Stimulated activated CD4-positive, alpha-beta T cell treated with anti-CD3 and anti-CD28 coated beads, Interleukin-1b, Interleukin-23, amount 100 ng/mL, for 4 hours (primary cell): ENCODE measurements around the gene CDC20B.
"Not testable (repeated sequence)": the region's sequence is repeated elsewhere in the genome, so short reads cannot be mapped to it uniquely, and the experiment has no call there.

Source experiments
- DNase-seq, 2 donors: peaks; one replicate each; pipeline ENCODE4 v3.0.0-alpha.2; 2020; ENCODE audit warnings: low read depth in 2 of 2

The CDC20B gene

GRCh38 chr5:55104036-55104772, 68.8 kb downstream of the CDC20B start:
- DNase-seq: no peak

DNA sequence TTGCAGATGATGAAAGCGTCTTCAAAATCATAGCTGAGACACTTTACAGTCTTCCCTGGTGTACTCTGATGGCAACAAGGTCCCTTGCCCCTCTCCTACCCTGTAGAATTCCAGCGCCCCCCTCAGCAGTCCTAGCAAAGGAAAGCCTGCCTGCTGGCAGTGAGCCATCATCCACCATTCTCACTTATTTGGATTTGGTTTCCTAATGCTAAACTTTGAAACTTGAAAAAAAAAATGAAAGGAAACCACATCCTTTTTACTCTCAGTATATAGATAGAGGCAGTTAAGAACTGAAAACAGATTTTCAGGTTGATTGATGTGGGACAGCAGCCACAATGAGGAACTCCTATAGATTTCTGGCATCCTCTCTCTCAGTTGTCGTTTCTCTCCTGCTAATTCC, 70.6 kb downstream of the CDC20B start, which contains the start of gene GZMA:
TSS of gene GZMA (plus strand) at position 299 of the 400 bp plus-strand sequence. CDS start at position 336, 37 bp downstream.
- no peak for DNase-seq

- DNase-seq: no peak
Measured at GRCh38 chr5:55101556-55102276, 71.3 kb downstream of the CDC20B start.

DNA sequence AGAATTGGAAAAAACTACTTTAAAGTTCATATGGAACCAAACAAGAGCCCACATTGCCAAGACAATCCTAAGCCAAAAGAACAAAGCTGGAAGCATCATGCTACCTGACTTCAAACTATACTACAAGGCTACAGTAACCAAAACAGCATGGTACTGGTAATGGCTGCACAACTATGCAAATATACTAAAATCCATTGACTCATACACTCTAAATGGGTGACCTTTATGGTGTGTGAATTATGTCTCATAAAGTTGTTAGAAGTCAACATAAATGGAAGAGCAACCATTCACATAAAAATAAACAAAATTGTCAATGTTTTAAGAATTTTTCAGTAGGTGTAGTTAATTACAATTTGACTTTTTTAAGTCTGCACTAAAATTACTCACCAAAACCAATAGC, 71.8 kb downstream of the CDC20B start:
- not testable (repeated sequence) for DNase-seq

GRCh38 chr5:55096861-55097260, 76.1 kb downstream of the CDC20B start:
- DNase-seq: no peak

DNA sequence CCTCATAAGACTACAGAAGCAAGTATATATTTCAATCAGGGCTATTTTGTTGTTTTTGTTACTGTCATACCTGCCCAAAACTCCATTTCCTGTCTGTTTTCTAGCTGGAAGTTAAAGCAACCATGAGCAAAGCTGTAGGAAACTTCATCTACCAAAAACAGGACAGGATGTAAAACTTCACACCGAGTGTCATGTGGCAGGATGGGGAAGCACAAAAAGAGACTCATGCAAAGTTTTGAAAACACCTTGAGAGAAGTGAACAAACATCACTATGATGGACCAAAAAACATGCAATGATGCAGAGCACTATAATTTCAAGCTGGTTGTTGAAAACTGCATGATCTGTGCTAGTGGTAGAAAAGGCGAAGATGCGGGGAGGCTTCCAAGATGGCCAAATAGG, 76.8 kb downstream of the CDC20B start:
- no peak for DNase-seq

DNA sequence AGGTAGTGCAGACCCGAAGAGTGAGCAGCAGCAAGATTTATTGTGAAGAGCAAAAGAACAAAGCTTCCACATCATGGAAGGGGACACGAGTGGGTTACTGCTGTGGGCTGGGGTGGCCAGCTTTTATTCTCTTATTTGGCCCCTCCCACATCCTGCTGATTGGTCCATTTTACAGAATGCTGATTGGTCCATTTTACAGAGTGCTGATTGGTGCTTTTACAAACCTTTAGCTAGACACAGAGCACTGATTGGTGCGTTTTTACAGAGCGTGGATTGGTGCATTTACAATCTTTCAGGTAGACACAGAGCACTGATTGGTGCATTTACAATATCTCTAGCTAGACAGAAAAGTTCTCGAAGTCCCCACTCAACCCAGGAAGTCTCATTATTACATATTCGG, 82.0 kb downstream of the CDC20B start:
- not testable (repeated sequence) for DNase-seq

DNA sequence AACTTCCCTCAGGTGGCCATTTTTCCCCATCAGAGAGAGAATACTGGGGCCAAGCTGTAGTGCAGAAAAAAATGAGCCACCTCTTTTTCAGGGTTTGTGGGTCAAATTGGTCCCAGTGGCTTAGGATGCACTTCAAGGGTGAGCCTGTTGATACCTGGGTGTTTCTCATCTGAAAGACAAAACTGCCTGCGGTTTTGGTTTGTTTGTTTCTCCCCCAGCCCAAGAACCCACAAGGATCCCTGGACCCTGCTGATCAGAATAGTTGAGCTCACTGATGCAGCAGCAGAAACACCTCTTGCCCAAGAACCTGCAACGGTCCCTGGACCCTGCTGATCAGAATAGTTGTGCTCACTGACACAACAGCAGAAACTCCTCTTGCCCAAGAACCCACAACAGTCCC, 83.7 kb downstream of the CDC20B start:
- not testable (repeated sequence) for DNase-seq

DNA sequence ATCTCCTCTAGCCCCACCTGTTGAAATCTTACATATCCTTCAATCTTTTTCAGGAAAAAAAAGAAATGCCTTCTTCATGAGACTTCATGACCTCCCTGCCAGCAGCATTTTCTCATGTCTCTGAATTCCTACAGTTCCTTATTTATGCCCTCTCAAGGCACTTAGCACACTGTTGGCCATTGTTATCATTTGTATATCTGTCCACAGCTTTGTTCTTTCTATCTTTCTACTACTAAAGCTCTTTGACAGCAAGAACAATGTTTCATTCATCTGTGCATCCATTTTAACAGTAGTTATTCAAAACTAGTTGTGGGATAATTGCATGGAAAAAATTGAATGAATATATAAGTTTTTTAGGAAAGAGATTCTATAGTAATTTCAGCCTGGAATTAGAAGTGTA, 91.4 kb downstream of the CDC20B start:
- no peak for DNase-seq

DNA sequence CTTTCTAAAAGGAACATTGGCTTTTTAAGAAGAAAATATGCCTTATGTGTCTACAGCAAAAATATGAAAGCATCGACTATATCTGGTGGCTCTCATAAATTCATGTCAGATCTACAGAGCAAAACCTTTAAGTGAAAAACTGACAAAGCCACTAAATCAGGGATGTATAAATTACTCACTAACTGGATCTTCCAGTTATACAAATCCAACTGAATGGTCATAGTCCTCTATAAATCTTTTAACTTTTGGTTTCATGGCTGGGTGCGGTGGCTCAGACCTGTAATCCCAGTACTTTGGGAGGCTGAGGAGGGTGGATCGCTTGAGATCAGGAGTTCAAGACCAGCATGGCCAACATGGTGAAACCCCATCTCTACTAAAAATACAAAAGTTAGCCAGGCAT, 99.8 kb downstream of the CDC20B start:
- DNase-seq: no peak

- DNase-seq: no peak
Measured at GRCh38 chr5:55072666-55073065, 100.3 kb downstream of the CDC20B start.

DNA sequence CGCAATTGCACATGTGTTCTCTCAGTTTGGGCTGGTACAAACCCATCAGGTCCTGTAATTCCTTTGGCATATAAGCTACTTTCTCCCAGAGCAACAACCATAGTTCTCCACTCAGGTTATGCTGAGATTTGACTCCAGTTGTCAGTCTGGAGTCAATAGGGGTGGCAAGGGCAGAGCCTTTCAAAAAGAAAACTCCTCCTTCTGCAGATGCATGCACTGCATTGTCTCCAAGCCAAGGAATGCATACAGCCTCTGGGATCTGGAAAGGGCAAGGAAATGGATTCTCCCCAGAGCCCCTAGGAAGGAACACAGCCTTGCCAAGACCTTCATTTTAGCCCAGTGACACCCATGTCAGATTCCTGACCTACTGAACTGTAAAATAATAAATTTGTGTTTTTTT, 101.6 kb downstream of the CDC20B start:
- no peak for DNase-seq

- no peak for DNase-seq
Measured at GRCh38 chr5:55070968-55071367, 102.0 kb downstream of the CDC20B start.

- no peak for DNase-seq
Measured at GRCh38 chr5:55066277-55066676, 106.7 kb downstream of the CDC20B start.

GRCh38 chr5:55064523-55064922, 108.5 kb downstream of the CDC20B start:
- DNase-seq: no peak

DNA sequence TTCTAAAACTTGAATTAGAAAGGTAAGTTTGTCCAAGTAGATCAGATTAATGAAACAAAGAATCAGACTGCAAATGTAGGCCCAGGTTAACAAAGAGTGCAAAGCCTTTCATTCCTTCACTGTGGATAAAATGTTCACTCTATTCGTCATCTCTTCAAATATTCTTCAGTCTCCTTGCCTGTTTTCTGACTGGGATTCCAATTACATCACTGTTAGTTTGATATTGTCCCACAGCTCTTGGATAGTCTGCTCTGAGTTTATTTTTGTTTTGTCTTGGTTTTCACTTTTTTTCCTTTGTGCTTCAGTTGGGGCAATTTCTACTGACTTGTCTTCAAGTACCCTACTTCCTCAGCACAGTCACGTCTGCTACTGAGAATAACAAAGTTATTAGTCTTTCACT, 109.1 kb downstream of the CDC20B start:
- DNase-seq: no peak

DNA sequence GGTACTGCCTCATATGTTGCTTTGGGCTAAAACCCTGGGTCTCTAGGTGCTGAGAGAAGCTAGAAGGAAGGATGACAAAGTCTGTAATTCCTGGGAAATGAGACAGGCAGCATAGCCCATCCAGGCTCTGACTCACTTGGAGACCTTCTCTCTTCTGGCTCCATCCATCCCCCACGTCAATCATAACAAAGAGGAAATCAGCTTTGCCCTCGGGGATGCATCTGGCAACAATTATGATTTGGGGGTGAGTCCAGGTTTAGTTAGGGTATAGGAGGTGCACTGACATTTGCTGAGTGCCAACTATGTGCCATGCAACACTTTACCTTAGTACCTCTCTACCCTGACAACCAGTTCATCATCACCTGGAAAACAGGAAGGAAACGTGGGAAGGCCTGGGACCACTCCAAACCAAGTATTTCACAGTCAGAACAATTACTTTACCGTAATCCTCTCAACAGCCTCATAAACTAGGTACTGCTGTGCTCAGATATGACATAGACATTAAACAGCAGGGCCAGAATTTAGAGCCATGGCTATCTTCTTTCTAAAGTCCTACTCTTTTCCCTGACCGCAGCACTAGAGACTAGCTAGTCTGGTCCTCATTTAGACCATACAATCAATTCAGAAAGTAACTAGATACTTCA, 109.6 kb downstream of the CDC20B start:
- no peak for DNase-seq
